Activated T-cell treated with anti-CD3 and anti-CD28 coated beads for 48 hours (primary cell): ENCODE data around the gene TMC3.
"Not testable (repeated sequence)": the region's sequence is repeated elsewhere in the genome, so short reads cannot be mapped to it uniquely, and the experiment has no call there.

Source experiments
- DNase-seq: peaks from one replicate; pipeline ENCODE4 v3.0.0-alpha.2; 2020; ENCODE audit warnings: low read depth

TMC3 gene

DNA sequence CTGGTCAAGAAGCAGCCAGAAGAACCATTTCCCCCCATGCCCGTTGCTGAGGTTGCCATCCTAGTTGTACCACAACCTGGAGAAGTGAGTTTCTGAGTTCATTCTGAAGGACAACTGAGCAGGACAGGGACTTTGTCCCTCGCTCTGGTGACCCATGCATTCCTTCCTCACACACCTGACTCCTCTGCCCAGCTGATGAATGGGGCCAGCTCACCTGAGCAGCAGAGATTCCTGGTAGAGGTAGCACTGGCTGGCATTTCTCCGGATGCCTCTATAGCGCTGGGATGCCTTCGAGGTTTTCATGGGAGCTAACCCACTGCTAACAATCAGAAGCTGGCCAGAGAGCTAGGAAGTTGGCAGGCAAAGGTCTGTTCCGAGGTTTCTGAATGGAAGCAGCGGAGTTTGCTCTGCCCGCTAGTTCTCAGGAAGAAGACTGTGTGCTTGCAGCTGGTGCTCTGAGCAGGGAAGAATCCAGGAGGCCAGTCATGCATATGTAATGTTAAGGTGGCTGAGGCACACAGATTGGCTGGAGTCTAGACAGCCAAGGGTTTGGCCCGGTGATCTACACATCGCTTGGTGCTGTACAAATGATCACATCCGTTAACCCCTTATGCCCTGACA lies at the start of gene TMC3:
TMC3 (minus strand) TSS at position 439 of the 621 bp plus-strand sequence; CDS start at position 303, 136 bp downstream.
- DNase-seq, result no peak

DNA sequence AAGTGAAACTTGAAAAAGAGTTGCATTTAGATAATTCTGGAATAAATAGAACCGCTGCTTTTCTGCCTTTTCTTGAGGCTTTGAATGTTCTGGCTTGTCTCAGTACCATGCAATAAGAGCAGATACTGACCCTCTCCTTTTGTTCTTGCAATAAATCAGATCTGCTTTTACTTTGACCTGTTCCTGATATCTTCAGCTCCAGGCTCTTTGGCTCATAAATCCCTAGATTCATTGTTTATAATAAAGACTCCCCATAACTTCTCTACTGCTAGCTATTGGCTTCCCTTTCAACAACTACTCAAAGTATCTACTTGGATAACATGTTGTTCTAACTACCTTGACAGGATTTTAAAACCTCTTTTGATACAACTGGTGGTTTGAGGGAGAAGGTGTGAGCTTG lies 47.4 kb upstream of the TMC3 start:
- no peak for DNase-seq

DNA sequence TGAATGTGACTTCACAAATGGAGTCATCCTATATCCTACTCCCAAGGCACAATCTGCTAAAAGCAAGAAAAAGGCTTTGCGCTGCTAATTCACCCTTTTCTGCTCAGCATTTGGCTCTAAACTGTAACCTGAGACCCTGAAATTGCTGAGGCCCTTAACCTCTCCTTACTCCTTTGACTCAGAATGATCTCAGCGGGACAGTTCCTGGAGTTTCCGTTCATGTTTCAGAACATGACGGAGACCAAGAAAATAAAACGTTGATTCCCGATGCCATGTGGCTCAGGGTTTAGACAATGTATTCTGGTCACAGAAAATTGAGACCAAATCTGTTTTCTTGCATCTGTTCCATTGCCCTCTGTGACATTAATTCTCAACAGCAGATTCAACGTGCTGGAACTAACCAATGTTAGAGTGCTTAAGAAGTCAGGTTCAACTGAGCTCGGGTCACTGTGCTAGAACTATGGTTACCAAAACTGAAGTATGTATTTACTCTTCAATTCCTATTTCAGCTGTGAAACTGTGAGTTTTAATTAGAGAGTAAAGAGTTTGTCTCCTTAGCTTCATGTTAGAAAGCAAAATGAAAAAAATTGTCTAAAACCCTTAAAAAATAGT lies 45.4 kb upstream of the TMC3 start:
- DNase-seq, result no peak

GRCh38 chr15:81418891-81419290 lies 44.9 kb upstream of the TMC3 start:
- no peak for DNase-seq

DNA sequence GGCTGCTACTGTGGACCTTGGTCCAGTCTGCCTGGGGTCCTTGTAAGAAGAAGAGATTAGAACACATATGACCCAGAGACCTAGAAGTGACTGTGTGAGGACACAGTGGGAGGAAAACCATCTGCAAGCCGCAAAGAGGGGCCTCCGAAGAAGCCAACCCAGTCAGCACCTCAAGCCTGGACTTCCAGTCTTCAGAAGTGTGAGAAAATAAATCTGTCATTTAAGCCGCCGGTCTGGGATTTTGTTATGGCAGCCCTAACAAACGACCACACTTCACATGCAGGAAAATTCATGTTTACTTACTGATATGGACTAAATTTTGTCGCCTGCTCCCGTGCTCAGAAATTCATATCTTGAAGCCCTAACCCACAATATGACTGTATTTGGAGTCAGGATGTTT lies 44.4 kb upstream of the TMC3 start:
- DNase-seq, result no peak

GRCh38 chr15:81414274-81414968 lies 40.4 kb upstream of the TMC3 start:
- DNase-seq, result not testable (repeated sequence)

DNA sequence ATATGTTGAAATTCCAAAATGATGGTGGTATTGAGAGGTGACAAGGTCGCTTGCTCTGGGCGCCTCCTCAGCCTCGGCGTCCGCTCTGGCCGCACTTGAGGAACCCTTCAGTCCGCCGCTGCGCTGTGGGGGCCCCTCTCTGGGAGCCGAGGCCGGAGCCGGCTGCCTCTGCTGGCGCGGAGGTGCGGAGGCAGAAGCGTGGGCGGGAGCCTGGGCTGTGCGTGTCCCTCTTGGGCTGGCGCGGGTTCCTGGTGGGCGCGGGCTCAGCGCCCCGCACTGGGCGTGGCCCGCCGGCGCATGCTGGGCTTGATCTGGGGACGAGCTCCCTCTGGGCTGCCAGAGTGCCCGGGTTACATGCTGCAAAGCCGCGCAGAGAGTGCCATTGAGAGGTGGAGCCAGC lies 39.8 kb upstream of the TMC3 start:
- no peak for DNase-seq

- no peak for DNase-seq
Observed at GRCh38 chr15:81411969-81412633, 38.1 kb upstream of the TMC3 start.

- DNase-seq, result no peak
Observed at GRCh38 chr15:81411051-81411450, 37.0 kb upstream of the TMC3 start.

DNA sequence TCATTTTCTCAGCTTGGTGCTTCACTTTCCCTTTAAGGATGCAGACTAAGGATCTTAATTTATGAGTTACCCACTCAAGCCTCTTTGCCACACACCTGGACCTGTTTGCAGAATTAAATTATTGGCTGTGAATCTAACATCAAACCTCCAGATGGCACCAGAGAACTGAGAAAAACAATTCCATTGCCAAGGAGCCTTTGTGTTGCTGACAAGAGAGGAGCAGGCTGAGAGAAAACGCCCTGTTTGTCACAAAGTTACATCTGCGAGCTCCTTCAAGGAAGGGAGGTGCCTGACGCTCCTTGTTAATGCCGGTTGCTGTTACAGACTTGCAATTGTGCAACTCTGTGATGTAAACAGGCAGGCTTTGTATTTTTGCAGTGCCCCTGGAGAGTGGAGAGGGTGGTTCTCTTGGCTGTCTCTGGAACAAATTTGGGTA lies 36.3 kb upstream of the TMC3 start:
- DNase-seq, result no peak

GRCh38 chr15:81407718-81408117 lies 33.7 kb upstream of the TMC3 start:
- no peak for DNase-seq

DNA sequence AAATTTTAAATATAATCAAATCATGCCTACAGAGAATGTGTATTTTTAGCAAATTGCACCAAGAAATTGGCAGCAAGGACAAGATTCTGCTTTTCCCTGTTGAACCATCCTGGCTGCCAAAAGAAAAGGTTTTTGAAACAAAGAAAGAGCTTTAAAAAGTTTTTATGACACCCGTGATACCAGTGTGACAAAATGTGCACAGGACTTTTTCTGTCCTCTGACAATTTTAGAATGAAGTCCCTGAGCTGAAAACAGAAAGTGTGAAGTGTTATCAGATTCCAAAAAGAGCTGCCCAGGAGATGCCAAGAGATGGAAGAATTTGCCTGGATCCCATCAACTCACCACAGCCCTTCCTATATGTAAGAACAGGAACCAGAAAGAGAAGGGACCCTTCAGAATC lies 33.2 kb upstream of the TMC3 start:
- DNase-seq, result no peak

GRCh38 chr15:81400640-81401236 lies 26.7 kb upstream of the TMC3 start:
- DNase-seq, result no peak

DNA sequence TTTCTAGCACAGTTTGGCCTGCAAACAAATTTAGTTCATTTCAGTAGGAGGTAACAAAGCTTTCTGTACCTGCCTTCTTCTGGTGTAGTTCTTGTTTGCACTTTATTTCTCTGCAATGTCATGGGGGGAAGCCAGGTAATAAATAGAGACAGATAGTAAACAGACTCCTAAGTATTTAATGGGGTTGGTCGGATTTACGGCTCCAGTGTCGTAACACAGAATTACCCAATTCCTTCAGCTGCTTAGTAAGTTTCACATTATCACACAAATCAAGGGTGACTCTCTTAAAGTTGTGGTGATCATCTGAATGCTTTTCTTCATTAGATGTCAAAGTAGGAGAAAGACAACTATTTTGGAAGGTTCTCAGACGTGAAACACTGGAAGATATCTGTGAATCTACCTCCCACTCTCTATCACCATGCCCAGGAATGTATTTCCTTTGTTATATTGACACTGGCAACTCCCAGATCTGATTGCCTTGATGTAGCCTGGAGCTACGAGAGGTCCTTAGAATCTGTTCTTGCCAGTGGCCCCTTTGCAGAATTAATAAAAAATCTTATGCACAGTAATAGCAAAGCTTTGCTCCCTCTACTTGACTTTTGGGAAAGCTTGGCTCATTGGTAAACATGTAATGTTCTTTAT lies 25.0 kb upstream of the TMC3 start:
- DNase-seq, result no peak

DNA sequence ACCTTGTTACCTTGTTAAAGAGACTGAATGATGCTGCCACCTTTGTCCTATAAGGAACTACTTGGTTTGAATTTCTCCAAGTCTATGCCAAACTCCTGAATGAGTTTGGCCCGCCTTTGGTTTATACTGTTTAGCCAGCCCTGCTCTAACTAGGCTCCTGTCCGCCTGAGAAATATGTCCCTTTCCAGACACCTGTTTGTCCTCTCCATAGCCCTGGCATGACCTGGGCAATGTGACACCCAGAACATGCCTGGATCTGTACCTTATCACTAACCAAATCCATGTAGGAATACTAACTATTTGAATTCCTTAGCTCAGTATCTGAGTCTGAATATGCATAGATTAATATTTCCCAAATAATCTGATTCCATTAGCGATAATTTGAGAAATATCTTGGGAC lies 24.4 kb upstream of the TMC3 start:
- no peak for DNase-seq

DNA sequence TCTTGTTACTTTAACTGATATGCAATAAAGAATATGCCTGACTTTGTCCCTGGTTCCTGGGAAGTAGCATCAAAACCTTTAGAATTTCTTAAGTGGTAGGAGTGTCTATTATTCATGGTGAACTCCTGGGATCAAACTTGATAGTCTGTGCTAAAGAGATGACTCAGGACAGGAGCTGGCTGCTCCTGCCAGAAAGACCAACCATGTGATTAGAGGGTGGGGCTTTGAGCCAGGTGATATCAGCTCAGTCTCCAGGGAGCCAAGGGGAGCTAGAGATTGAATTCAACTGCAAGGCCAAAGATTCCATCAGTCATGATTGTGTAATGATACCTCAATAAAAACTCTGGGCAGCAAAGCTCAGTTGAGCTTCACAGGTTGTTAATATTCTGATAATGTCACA lies 20.6 kb upstream of the TMC3 start:
- no peak for DNase-seq

DNA sequence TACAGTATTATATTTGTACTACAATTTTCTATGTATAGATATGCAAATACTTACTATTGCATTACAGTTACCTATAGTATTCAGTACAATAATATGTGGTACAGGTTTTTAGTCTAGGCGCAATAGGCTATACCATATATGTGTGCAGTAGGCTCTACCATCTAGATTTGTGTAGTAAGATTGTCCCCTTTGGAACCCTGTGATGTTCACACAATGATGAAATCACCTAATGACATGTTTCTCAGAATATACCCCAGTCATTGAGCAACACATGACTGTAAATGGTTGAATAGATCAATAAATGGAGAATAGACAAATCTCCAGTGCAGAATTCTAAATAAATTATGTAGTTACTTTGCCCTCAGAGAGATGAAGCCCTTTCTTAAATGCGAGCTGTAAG lies 17.6 kb upstream of the TMC3 start:
- DNase-seq, result no peak

DNA sequence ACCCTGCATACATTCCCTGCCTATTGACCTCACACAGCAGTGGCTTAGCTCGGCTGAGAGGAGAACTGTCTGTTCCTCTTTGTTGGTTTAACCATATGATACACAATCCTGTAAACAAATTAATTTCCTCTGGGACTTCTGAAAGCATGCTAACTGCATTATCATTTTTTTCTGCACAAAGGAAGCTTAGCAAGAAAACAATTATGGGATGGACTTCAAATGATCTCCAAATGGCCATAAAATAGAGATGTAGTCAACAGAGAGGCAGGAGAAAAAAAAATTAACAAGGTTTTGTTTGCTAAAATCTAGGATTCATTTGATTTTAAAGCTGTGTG lies 14.4 kb upstream of the TMC3 start:
- no peak for DNase-seq

- DNase-seq, result no peak
Observed at GRCh38 chr15:81387621-81388435, 13.8 kb upstream of the TMC3 start.

- DNase-seq, result no peak
Observed at GRCh38 chr15:81386947-81387346, 12.9 kb upstream of the TMC3 start.

DNA sequence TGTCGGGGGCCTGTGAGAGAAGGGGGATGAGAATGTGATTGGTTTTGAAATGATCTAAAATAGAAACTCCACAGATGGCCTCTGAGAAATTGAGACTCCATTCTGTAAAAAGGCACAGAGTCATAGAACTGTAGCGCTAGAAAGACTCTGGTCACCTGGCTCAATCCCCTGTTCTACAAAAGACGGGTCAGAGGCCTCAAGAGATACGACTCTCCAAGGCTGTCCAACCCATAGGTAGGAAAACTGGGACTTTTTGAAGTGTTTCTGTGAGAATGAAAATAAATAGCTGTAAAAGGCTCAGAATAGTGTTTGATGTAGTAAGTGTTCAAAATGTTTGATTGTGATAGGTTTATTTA lies 11.7 kb upstream of the TMC3 start:
- no peak for DNase-seq
